ENCODE data around the gene GPC3. TPM values are rescaled to one million over a fixed set of nuclear protein-coding genes. Genes with fewer than 3 reads are reported as not detected.

GPC3 gene
- total RNA-seq, 1 experiment from 2014 or later: 233 TPM

DNA sequence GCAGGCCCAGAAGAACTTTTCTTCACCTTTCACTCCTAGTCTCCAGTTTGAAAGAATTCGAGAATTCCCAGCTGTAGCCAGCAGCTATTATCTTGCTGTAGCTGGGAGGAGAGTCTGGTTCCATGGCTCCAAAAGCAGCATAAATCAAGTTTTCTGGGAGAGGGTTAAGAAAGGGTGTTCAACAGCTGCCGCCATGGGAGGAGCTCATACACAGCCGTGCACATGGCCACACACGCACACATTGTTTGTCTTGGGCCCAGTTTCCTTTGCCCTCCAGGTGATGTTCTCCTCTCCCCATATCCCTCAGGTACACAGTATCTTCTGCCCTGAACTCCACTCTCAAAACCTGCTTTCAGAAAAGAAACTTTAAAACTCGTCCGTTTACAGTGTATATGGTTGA lies 4.1 kb upstream of the GPC3 start:
- Histone ChIP-seq H3K4me3 (ENCODE audit: low read depth, low read length) (no peak overlapping the region), H3K36me3 (ENCODE audit: control insufficient read depth, insufficient read depth, low read length) (no peaks in the 10 kb centered on the region; the same call in 1 of the 2 replicates), H3K27me3 (replicated peaks; ENCODE audit: control insufficient read depth, insufficient read depth, low read length) (no peaks in the 10 kb centered on the region), H3K9me3 (no peaks in the 10 kb centered on the region), H3K4me1 (peaks cover 12% of the 10 kb centered on the region)
- no peak overlapping the region for H3K4me3 Mint-ChIP-seq (ENCODE audit: unreplicated experiment)
- intact Hi-C loops (cut with micrococcal nuclease; ENCODE audit: unreplicated experiment): loop anchor here (5.0 kb wide), 1 partner anchor 33 kb away; no protein-coding TSS in a partner anchor
- peak; percentile 45 to 59 for DNase-seq
- no peaks in the 10 kb centered on the region for H3K9me3 Mint-ChIP-seq (ENCODE audit: unreplicated experiment)
- no TSS peak for BruUV-seq (replicated peaks)
- no peak for TF ChIP-seq CTCF (IDR thresholded peaks at IDR 0.05; ENCODE audit: insufficient read depth in 1 of 2, low read depth in 1 of 2, low read length in 1 of 2, severe bottlenecking in 1 of 2, unreplicated experiment in 1 of 2)
- ChIA-PET POLR2A (interaction anchor here (1.4 kb wide), 1 partner anchor 19 kb away, joined by 3 read pairs; no protein-coding TSS in a partner anchor), CTCF (interaction anchor here (1.6 kb wide), 1 partner anchor 32 kb away, joined by 7 read pairs; no protein-coding TSS in a partner anchor)
- peak overlapping the region; percentile 53 for H3K27ac Mint-ChIP-seq (ENCODE audit: unreplicated experiment)
- peaks cover 5% of the 10 kb centered on the region for H3K36me3 Mint-ChIP-seq (ENCODE audit: insufficient read depth, unreplicated experiment)
- peaks cover 24% of the 10 kb centered on the region for H3K4me1 Mint-ChIP-seq (ENCODE audit: low read depth, unreplicated experiment)
- no peaks in the 10 kb centered on the region for H3K27me3 Mint-ChIP-seq (ENCODE audit: insufficient read depth, unreplicated experiment)

DNA sequence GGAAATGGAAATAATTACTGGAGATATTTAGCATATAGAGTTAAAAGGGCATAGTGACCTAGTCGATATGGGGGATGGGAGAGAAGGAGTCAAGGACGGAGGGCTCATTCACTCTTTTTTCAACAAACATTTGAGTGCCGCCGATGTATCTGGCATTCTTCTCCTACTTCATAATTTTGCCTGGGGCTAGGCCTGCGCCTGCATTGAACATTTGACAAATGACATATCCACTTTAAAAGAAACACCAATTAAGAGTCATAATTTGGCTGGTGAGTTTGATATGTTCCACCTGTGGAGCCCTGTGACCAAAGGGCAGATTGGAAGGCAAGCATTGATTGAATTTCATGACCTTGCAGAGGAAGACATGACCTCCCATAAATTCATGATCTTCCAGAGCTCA lies 2.6 kb upstream of the GPC3 start:
- Histone ChIP-seq H3K4me1 (peaks cover 12% of the 10 kb centered on the region), H3K36me3 (ENCODE audit: control insufficient read depth, insufficient read depth, low read length) (no peaks in the 10 kb centered on the region; the same call in none of the 2 replicates), H3K27me3 (replicated peaks; ENCODE audit: control insufficient read depth, insufficient read depth, low read length) (no peaks in the 10 kb centered on the region), H3K9me3 (no peaks in the 10 kb centered on the region), H3K4me3 (ENCODE audit: low read depth, low read length) (no peak overlapping the region)
- Mint-ChIP-seq H3K4me3 (ENCODE audit: unreplicated experiment) (no peak overlapping the region), H3K4me1 (ENCODE audit: low read depth, unreplicated experiment) (peaks cover 18% of the 10 kb centered on the region), H3K27ac (ENCODE audit: unreplicated experiment) (peak overlapping the region; percentile 58), H3K27me3 (ENCODE audit: insufficient read depth, unreplicated experiment) (no peaks in the 10 kb centered on the region), H3K9me3 (ENCODE audit: unreplicated experiment) (no peaks in the 10 kb centered on the region), H3K36me3 (ENCODE audit: insufficient read depth, unreplicated experiment) (peaks cover 5% of the 10 kb centered on the region)
- ChIA-PET POLR2A (no interaction called here), CTCF (no interaction called here)
- intact Hi-C loops (cut with micrococcal nuclease; ENCODE audit: unreplicated experiment): loop anchor here (5.0 kb wide), 1 partner anchor 34 kb away; no protein-coding TSS in a partner anchor
- TF ChIP-seq CTCF (IDR thresholded peaks at IDR 0.05; ENCODE audit: insufficient read depth in 1 of 2, low read depth in 1 of 2, low read length in 1 of 2, severe bottlenecking in 1 of 2, unreplicated experiment in 1 of 2): no peak
- no TSS peak for BruUV-seq (replicated peaks)
- DNase-seq: no peak

DNA sequence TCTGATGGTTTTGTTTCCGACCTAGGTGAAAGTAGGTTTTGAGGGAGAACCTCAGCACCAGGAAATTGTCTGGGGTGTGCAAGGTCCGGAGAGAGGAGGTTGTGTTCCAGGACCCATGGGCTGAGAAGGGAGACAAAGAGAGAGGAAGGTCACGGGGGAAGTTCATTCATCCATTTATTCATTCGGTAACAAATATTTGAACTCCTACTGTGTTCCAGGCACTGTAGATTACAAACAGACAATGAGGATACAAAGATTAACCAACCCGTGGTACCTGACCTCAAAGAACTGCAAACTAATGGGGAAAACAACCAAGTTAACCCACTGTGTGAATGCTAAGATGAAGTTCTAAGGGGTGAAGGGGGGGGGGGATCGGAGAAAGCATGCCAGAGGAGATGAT lies 1.8 kb upstream of the GPC3 start:
- H3K9me3 ChIP-seq: no peaks in the 10 kb centered on the region
- no peak for TF ChIP-seq CTCF (IDR thresholded peaks at IDR 0.05; ENCODE audit: insufficient read depth in 1 of 2, low read depth in 1 of 2, low read length in 1 of 2, severe bottlenecking in 1 of 2, unreplicated experiment in 1 of 2)
- ChIA-PET CTCF (no interaction called here), POLR2A (no interaction called here)
- H3K4me1 ChIP-seq: peaks cover 8% of the 10 kb centered on the region
- no TSS peak for BruUV-seq (replicated peaks)
- intact Hi-C loops (cut with micrococcal nuclease; ENCODE audit: unreplicated experiment): loop anchor here (5.0 kb wide), 1 partner anchor 35 kb away; no protein-coding TSS in a partner anchor
- no peaks in the 10 kb centered on the region; the same call in none of the 2 replicates for H3K36me3 ChIP-seq (ENCODE audit: control insufficient read depth, insufficient read depth, low read length)
- H3K27me3 ChIP-seq (replicated peaks; ENCODE audit: control insufficient read depth, insufficient read depth, low read length): no peaks in the 10 kb centered on the region
- Mint-ChIP-seq H3K4me1 (ENCODE audit: low read depth, unreplicated experiment) (peaks cover 14% of the 10 kb centered on the region), H3K4me3 (ENCODE audit: unreplicated experiment) (no peak overlapping the region), H3K36me3 (ENCODE audit: insufficient read depth, unreplicated experiment) (peaks cover 5% of the 10 kb centered on the region), H3K27ac (ENCODE audit: unreplicated experiment) (peak overlapping the region; percentile 58), H3K9me3 (ENCODE audit: unreplicated experiment) (no peaks in the 10 kb centered on the region), H3K27me3 (ENCODE audit: insufficient read depth, unreplicated experiment) (no peaks in the 10 kb centered on the region)
- no peak for DNase-seq
- no peak overlapping the region for H3K4me3 ChIP-seq (ENCODE audit: low read depth, low read length)
